ENCODE measurements around the gene FAM107A. TPM values are rescaled to one million over a fixed set of nuclear protein-coding genes. Genes with fewer than 3 reads are reported as not detected.
A peak's percentile ranks its signal among the peaks of the same experiment; 100 is the strongest.

FAM107A gene
- total and polyA plus RNA-seq, 4 experiments from 2014 or later = not detected

GRCh38 chr3:58536501-58537411, 40.4 kb downstream of the FAM107A start, which contains the start of gene ACOX2:
Gene ACOX2, minus strand, starts transcription at chr3:58537190. Its CDS starts 2,084 bp downstream, at chr3:58535106.
- H3K4me1 ChIP-seq (ENCODE audit: insufficient read depth, low read length) = peaks cover 9% of the 10 kb centered on the region
- no peaks in the 10 kb centered on the region for H3K27me3 Mint-ChIP-seq
- no peaks in the 10 kb centered on the region for H3K9me3 ChIP-seq (ENCODE audit: control insufficient read depth in 1 of 2, low read length in 2 of 2)
- DNase-seq = no peak
- intact Hi-C loops (cut with micrococcal nuclease) = no loop called here
- H3K27me3 ChIP-seq (ENCODE audit: insufficient read depth, low read length) = no peaks in the 10 kb centered on the region
- H3K36me3 ChIP-seq (ENCODE audit: insufficient read depth, low read length) = no peaks in the 10 kb centered on the region
- peaks cover 4 to 8% (median 7%) of the 10 kb centered on the region in 4 donors for H3K4me1 Mint-ChIP-seq
- H3K27ac ChIP-seq (ENCODE audit: low read depth, low read length) = no peak within 1 kb of the TSS
- H3K4me3 Mint-ChIP-seq = no peak within 1 kb of the TSS
- peak within 1 kb of the TSS in 1 of 7 donors; percentile 74 for H3K27ac Mint-ChIP-seq
- H3K9me3 Mint-ChIP-seq = no peaks in the 10 kb centered on the region
- H3K36me3 Mint-ChIP-seq = no peaks in the 10 kb centered on the region
- no peak within 1 kb of the TSS for H3K4me3 ChIP-seq (ENCODE audit: low read length in 2 of 2)
- POLR2A ChIA-PET (ENCODE audit: partially characterized antibody) = no interaction called here
- CTCF ChIA-PET (ENCODE audit: partially characterized antibody) = interaction anchor here (1.2 to 2.0 kb wide), 3 partner anchors 45 to 73 kb away, joined by 5 to 8 read pairs (median 8); partner anchors contain the start of gene KCTD6

- CTCF ChIA-PET (ENCODE audit: partially characterized antibody) = interaction anchor here (0.9 to 1.9 kb wide), 3 partner anchors 49 to 210 kb away, joined by 3 to 5 read pairs (median 3); no protein-coding TSS in a partner anchor
- H3K27ac ChIP-seq (ENCODE audit: low read depth, low read length) = no peak overlapping the region
- POLR2A ChIA-PET (ENCODE audit: partially characterized antibody) = no interaction called here
These were observed 41.4 kb downstream of the FAM107A start for GRCh38 chr3:58535531-58536500.

GRCh38 chr3:58534592-58535494, 42.3 kb downstream of the FAM107A start:
- Histone ChIP-seq H3K9me3 (ENCODE audit: control insufficient read depth in 1 of 2, low read length in 2 of 2) (no peaks in the 10 kb centered on the region), H3K4me1 (ENCODE audit: insufficient read depth, low read length) (peaks cover 9% of the 10 kb centered on the region), H3K36me3 (ENCODE audit: insufficient read depth, low read length) (no peaks in the 10 kb centered on the region), H3K27me3 (ENCODE audit: insufficient read depth, low read length) (no peaks in the 10 kb centered on the region), H3K4me3 (ENCODE audit: low read length in 2 of 2) (no peak overlapping the region), H3K27ac (ENCODE audit: low read depth, low read length) (no peak overlapping the region)
- Mint-ChIP-seq H3K36me3 (no peaks in the 10 kb centered on the region), H3K4me3 (no peak overlapping the region), H3K9me3 (no peaks in the 10 kb centered on the region), H3K27me3 (no peaks in the 10 kb centered on the region), H3K4me1 (peaks cover 4 to 8% (median 7%) of the 10 kb centered on the region in 4 donors), H3K27ac (no peak overlapping the region)
- intact Hi-C loops (cut with micrococcal nuclease) = no loop called here
- CTCF ChIA-PET (ENCODE audit: partially characterized antibody) = interaction anchor here (0.8 to 3.9 kb wide), 12 partner anchors 11 to 226 kb away, joined by 3 to 15 read pairs (median 6); partner anchors contain the start of gene KCTD6
- POLR2A ChIA-PET (ENCODE audit: partially characterized antibody) = no interaction called here
- DNase-seq = no peak

More at GRCh38 chr3:58535531-58536500, 41.4 kb downstream of the FAM107A start:
- H3K4me3 ChIP-seq (ENCODE audit: low read length in 2 of 2) = no peak overlapping the region
- Mint-ChIP-seq H3K27ac (no peak overlapping the region), H3K9me3 (no peaks in the 10 kb centered on the region), H3K27me3 (no peaks in the 10 kb centered on the region), H3K4me3 (no peak overlapping the region), H3K4me1 (peaks cover 4 to 8% (median 7%) of the 10 kb centered on the region in 4 donors), H3K36me3 (no peaks in the 10 kb centered on the region)
- no peaks in the 10 kb centered on the region for H3K27me3 ChIP-seq (ENCODE audit: insufficient read depth, low read length)
- intact Hi-C loops (cut with micrococcal nuclease) = no loop called here
- no peak for DNase-seq
- no peaks in the 10 kb centered on the region for H3K36me3 ChIP-seq (ENCODE audit: insufficient read depth, low read length)
- peaks cover 9% of the 10 kb centered on the region for H3K4me1 ChIP-seq (ENCODE audit: insufficient read depth, low read length)
- H3K9me3 ChIP-seq (ENCODE audit: control insufficient read depth in 1 of 2, low read length in 2 of 2) = no peaks in the 10 kb centered on the region

DNA sequence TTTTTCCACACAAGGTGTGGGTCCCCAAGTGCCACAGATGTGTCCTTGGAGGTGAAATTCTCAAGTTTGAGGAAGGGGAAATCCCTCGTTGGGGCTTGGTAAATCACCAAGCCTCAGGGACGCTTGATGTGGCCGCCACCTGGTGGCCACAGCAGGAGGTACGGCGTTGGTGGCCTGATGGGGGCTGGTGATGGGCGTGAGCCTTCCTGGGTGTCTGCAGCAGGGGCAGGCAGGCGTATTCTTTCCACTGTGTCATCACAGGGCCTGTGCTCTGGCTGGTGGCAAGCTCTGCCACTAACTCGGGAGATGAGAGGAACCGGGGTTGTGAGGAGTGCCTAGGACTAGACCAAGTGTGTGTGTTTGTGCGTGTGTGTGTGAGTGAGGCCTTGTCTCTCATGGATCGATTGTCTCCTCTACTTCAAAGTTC, 44.4 kb downstream of the FAM107A start:
- no peak overlapping the region for H3K27ac ChIP-seq (ENCODE audit: low read depth, low read length)
- ChIA-PET CTCF (ENCODE audit: partially characterized antibody) (interaction anchor here (0.6 to 3.9 kb wide), 15 partner anchors 10 to 343 kb away, joined by 3 to 15 read pairs (median 6); partner anchors contain the start of genes HTD2, KCTD6 and RPP14), POLR2A (ENCODE audit: partially characterized antibody) (interaction anchor here (1.0 kb wide), 1 partner anchor 226 kb away, joined by 5 read pairs; the partner anchor contains the start of gene HTD2)
- intact Hi-C loops (cut with micrococcal nuclease) = loop anchor here (1.0 to 2.0 kb wide), 6 partner anchors 42 to 294 kb away; partner anchors contain the start of genes HTD2 and RPP14
- H3K9me3 ChIP-seq (ENCODE audit: control insufficient read depth in 1 of 2, low read length in 2 of 2) = no peaks in the 10 kb centered on the region
- peak overlapping the region in 6 of 7 donors; percentile 16 to 87 (median 69) for H3K27ac Mint-ChIP-seq
- peaks cover 4 to 8% (median 7%) of the 10 kb centered on the region in 4 donors for H3K4me1 Mint-ChIP-seq
- H3K4me3 ChIP-seq (ENCODE audit: low read length in 2 of 2) = no peak overlapping the region
- no peaks in the 10 kb centered on the region for H3K36me3 ChIP-seq (ENCODE audit: insufficient read depth, low read length)
- peak; percentile 71 to 79 (median 75) for DNase-seq
- no peaks in the 10 kb centered on the region for H3K36me3 Mint-ChIP-seq
- no peaks in the 10 kb centered on the region for H3K27me3 ChIP-seq (ENCODE audit: insufficient read depth, low read length)
- H3K27me3 Mint-ChIP-seq = no peaks in the 10 kb centered on the region
- no peaks in the 10 kb centered on the region for H3K9me3 Mint-ChIP-seq
- peaks cover 9% of the 10 kb centered on the region for H3K4me1 ChIP-seq (ENCODE audit: insufficient read depth, low read length)
- H3K4me3 Mint-ChIP-seq = no peak overlapping the region

DNA sequence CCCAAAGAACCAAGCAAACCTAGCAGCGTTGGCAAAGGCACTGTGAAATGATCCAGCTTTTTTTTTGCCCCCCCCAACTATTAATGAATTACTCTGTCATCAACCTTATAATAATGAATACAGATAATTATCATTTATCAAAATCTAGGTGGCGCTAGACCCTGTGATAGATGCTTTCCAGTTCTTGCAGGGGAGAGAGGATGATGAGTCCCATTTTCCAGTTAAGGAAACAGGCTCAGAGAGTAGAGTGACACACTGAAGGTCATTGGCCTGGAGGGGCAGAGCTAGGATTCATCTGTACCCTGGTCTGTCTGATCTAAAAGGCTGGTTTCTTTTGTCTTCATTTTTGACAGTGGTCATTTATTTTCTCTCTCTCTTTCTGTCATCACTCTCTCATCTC, 45.2 kb downstream of the FAM107A start:
- intact Hi-C loops (cut with micrococcal nuclease) = loop anchor here (1.0 to 2.0 kb wide), 6 partner anchors 41 to 293 kb away; partner anchors contain the start of genes HTD2 and RPP14
- no peaks in the 10 kb centered on the region for H3K27me3 Mint-ChIP-seq
- H3K9me3 Mint-ChIP-seq = no peaks in the 10 kb centered on the region
- Histone ChIP-seq H3K9me3 (ENCODE audit: control insufficient read depth in 1 of 2, low read length in 2 of 2) (no peaks in the 10 kb centered on the region), H3K36me3 (ENCODE audit: insufficient read depth, low read length) (no peaks in the 10 kb centered on the region), H3K4me1 (ENCODE audit: insufficient read depth, low read length) (peaks cover 9% of the 10 kb centered on the region), H3K27me3 (ENCODE audit: insufficient read depth, low read length) (no peaks in the 10 kb centered on the region), H3K4me3 (ENCODE audit: low read length in 2 of 2) (no peak overlapping the region), H3K27ac (ENCODE audit: low read depth, low read length) (no peak overlapping the region)
- no peak for DNase-seq
- POLR2A ChIA-PET (ENCODE audit: partially characterized antibody) = no interaction called here
- peaks cover 4 to 8% (median 7%) of the 10 kb centered on the region in 4 donors for H3K4me1 Mint-ChIP-seq
- H3K4me3 Mint-ChIP-seq = no peak overlapping the region
- no peaks in the 10 kb centered on the region for H3K36me3 Mint-ChIP-seq
- CTCF ChIA-PET (ENCODE audit: partially characterized antibody) = interaction anchor here (0.9 to 3.9 kb wide), 11 partner anchors 12 to 344 kb away, joined by 3 to 15 read pairs (median 5); partner anchors contain the start of genes HTD2 and RPP14
- H3K27ac Mint-ChIP-seq = peak overlapping the region in 1 of 7 donors; percentile 31

GRCh38 chr3:58531555-58531954, 45.6 kb downstream of the FAM107A start:
- Mint-ChIP-seq H3K27me3 (no peaks in the 10 kb centered on the region), H3K9me3 (no peaks in the 10 kb centered on the region), H3K36me3 (no peaks in the 10 kb centered on the region), H3K4me1 (peaks cover 4 to 8% (median 7%) of the 10 kb centered on the region in 4 donors), H3K4me3 (peak overlapping the region in 1 of 8 donors; percentile 52), H3K27ac (peak overlapping the region in 1 of 7 donors; percentile 4)
- no peak overlapping the region for H3K4me3 ChIP-seq (ENCODE audit: low read length in 2 of 2)
- intact Hi-C loops (cut with micrococcal nuclease) = no loop called here
- no peaks in the 10 kb centered on the region for H3K9me3 ChIP-seq (ENCODE audit: control insufficient read depth in 1 of 2, low read length in 2 of 2)
- ChIA-PET CTCF (ENCODE audit: partially characterized antibody) (interaction anchor here (0.9 to 3.9 kb wide), 11 partner anchors 11 to 344 kb away, joined by 3 to 15 read pairs (median 5); partner anchors contain the start of genes HTD2 and RPP14), POLR2A (ENCODE audit: partially characterized antibody) (no interaction called here)
- DNase-seq = no peak
- H3K4me1 ChIP-seq (ENCODE audit: insufficient read depth, low read length) = peaks cover 9% of the 10 kb centered on the region
- no peak overlapping the region for H3K27ac ChIP-seq (ENCODE audit: low read depth, low read length)
- no peaks in the 10 kb centered on the region for H3K36me3 ChIP-seq (ENCODE audit: insufficient read depth, low read length)
- H3K27me3 ChIP-seq (ENCODE audit: insufficient read depth, low read length) = no peaks in the 10 kb centered on the region

Data from CD4-positive, alpha-beta memory T cell (primary cell).